AG04449 (cell line): ENCODE measurements around the gene MROH9.

ENCODE experiments used
- CTCF ChIA-PET: fragments of 350-600 bp; formaldehyde crosslinking; extraction: SDS; loops from one replicate; lab custom pipeline; 2021; ENCODE audit warnings: antibody characterized with exemption; lab: Yijun Ruan, JAX
- POLR2A ChIA-PET: fragments of 400-600, 350-600 bp; formaldehyde crosslinking; extraction: SDS; loops from one replicate; lab custom pipeline; 2020; ENCODE audit warnings: antibody characterized with exemption, inconsistent platforms; lab: Yijun Ruan, JAX
- DNase-seq: peaks from one replicate; pipeline ENCODE4 v3.0.0-alpha.2; 2010; ENCODE audit warnings: low read depth, low spot score
- H3K4me3 ChIP-seq: 2 replicates; pipeline ENCODE4 v1.5.1; 2011; ENCODE audit warnings: low read depth, mild to moderate bottlenecking, control low read depth, low read length
- TF ChIP-seq, protein P1 (sequence below): IDR thresholded peaks from one replicate; pipeline ENCODE4 v1.5.1; 2011; ENCODE audit warnings: mild to moderate bottlenecking, moderate library complexity, low read length, control low read depth, inconsistent platforms; ENCODE audit not compliant: insufficient read depth; ENCODE audit errors: missing control alignments

The MROH9 gene, protein sequence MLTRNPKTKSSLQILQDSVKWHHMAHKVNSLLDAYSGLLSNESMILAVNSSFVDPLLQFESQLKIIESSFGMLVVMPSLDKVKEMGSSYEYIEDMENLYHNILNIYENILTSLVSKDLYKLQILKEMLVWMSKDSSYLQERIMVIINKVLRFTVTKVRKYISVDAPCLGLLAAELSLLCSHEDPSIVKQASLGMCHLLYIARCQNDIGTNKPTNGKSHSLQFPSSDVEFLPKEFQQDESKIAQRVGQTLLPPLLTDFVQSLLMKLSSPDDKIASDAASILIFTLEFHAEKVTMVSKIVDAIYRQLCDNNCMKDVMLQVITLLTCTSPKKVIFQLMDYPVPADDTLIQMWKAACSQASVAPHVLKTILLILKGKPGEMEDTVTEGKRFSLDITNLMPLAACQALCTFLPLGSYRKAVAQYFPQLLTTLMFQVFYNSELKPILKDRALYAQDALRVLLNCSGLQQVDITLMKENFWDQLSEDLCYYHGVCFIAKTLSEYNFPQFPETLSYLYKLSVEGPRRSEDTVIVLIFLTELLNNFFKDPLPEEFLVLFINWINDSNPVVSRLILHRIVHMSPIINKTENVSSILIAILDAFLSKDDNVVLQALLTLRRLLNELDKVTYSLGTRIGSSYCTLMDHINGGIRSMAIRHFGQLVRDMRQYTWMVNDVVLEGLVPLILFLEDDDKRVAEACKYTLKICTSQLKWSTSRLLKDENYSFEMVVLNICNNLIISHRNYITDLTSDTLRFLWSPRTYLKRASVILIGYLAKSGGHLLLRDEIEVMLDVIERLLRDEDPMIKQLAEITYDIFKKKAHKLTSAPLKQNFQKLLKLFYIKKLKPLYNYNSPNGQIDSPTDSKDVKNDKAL

GRCh38 chr1:170935231-170935630, at the start of gene MROH9:
TSS of gene MROH9 (plus strand) at chr1:170935534. CDS start at chr1:170945557, 10,023 bp downstream.
- CTCF ChIA-PET = interaction anchor here (0.7 to 1.3 kb wide), 3 partner anchors 32 to 586 kb away, joined by 3 to 4 read pairs (median 3); no protein-coding TSS in a partner anchor
- POLR2A ChIA-PET = no interaction called here

GRCh38 chr1:170885551-170885950, 49.8 kb upstream of the MROH9 start:
- ChIA-PET CTCF (interaction anchor here (0.7 to 0.9 kb wide), 2 partner anchors 82 to 197 kb away, joined by 3 read pairs; no protein-coding TSS in a partner anchor), POLR2A (no interaction called here)
- TF ChIP-seq, protein P1, sequence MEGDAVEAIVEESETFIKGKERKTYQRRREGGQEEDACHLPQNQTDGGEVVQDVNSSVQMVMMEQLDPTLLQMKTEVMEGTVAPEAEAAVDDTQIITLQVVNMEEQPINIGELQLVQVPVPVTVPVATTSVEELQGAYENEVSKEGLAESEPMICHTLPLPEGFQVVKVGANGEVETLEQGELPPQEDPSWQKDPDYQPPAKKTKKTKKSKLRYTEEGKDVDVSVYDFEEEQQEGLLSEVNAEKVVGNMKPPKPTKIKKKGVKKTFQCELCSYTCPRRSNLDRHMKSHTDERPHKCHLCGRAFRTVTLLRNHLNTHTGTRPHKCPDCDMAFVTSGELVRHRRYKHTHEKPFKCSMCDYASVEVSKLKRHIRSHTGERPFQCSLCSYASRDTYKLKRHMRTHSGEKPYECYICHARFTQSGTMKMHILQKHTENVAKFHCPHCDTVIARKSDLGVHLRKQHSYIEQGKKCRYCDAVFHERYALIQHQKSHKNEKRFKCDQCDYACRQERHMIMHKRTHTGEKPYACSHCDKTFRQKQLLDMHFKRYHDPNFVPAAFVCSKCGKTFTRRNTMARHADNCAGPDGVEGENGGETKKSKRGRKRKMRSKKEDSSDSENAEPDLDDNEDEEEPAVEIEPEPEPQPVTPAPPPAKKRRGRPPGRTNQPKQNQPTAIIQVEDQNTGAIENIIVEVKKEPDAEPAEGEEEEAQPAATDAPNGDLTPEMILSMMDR = no peak
- DNase-seq = no peak
- no peak overlapping the region for H3K4me3 ChIP-seq

More at GRCh38 chr1:170935231-170935630, at the start of gene MROH9:
- no peak within 1 kb of the TSS for H3K4me3 ChIP-seq
- no peak for DNase-seq
- TF ChIP-seq, protein P1 = no peak

- DNase-seq = no peak
- CTCF ChIA-PET = interaction anchor here (0.7 kb wide), 1 partner anchor 81 kb away, joined by 3 read pairs; no protein-coding TSS in a partner anchor
Measured at GRCh38 chr1:170886460-170886859, 48.9 kb upstream of the MROH9 start.

DNA sequence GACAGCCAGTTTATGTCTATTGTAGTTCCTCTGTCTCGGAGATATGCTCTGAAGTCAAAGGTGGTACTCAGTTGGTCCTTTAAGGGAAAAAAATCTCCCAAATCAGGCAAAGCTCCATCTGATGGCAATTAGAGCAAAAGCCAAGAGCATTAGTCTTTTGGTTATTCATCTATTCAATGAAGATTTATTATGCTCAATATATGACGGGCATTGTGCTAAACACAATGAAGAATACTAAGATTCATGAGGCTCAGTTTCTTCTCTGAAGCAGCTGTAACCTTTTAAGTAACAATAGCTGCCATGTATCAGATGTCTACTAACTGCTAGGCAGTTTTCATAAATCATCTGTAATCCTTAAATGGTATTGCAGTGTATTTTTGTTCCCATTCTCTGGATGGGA, 47.6 kb upstream of the MROH9 start:
- ChIA-PET CTCF (interaction anchor here (1.0 kb wide), 1 partner anchor 8 kb away, joined by 3 read pairs; no protein-coding TSS in a partner anchor), POLR2A (no interaction called here)
- TF ChIP-seq, protein P1 = no peak
- no peak for DNase-seq
- H3K4me3 ChIP-seq = no peak overlapping the region

More at GRCh38 chr1:170886460-170886859, 48.9 kb upstream of the MROH9 start:
- TF ChIP-seq, protein P1 = no peak
- POLR2A ChIA-PET = no interaction called here
- H3K4me3 ChIP-seq = no peak overlapping the region

DNA sequence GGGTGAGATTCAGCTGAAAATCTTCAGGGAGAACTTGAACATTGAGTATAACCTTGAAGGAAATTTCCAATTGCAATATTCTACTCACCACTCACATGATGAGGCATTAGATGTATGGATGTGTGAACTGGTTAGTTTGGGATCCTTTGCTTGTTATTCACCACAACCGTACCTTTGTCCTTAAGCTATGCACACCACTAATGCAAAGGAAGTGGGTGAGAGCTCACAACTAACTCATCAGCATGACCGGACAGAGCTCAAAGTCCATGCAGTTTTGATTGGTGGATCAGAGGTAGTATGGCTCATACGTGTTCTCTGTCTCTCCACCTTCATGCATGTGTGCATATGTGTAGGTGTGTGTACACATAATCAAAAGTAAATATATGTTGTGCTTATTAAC, 43.5 kb upstream of the MROH9 start:
- DNase-seq = no peak
- TF ChIP-seq, protein P1 = no peak
- no peak overlapping the region for H3K4me3 ChIP-seq
- ChIA-PET CTCF (interaction anchor here (0.8 to 1.7 kb wide), 4 partner anchors 8 to 881 kb away, joined by 3 to 5 read pairs (median 4); no protein-coding TSS in a partner anchor), POLR2A (no interaction called here)
